Neuron (in vitro differentiated cells): Measurements from ENCODE around the gene ROBO4.

Experiments
- H2AFZ ChIP-seq: one replicate; pipeline ENCODE4 v1.6.1; 2013; ENCODE audit warnings: low read depth, mild to moderate bottlenecking, inconsistent platforms, low read length, moderate library complexity
- H3K27me3 ChIP-seq: one replicate; pipeline ENCODE4 v1.6.1; 2013; ENCODE audit warnings: low read length; ENCODE audit not compliant: insufficient read depth
- H3K36me3 ChIP-seq: one replicate; pipeline ENCODE4 v1.6.1; 2013; ENCODE audit warnings: low read length; ENCODE audit not compliant: insufficient read depth
- H3K4me1 ChIP-seq: one replicate; pipeline ENCODE4 v1.6.1; 2013; ENCODE audit warnings: low read length; ENCODE audit not compliant: insufficient read depth
- H3K4me3 ChIP-seq: 2 replicates; pipeline ENCODE4 v1.5.1; 2013; ENCODE audit warnings: mild to moderate bottlenecking, low read length, moderate library complexity
- H3K9me3 ChIP-seq: one replicate; pipeline ENCODE4 v1.6.1; 2013; ENCODE audit warnings: low read length

The ROBO4 gene

GRCh38 chr11:124897674-124898262 is at the start of gene ROBO4:
Gene ROBO4 (minus strand): TSS chr11:124897865. CDS start chr11:124897795, 70 bp downstream.
- Histone ChIP-seq H3K4me1 (peaks cover 6% of the 10 kb centered on the region), H3K27me3 (peaks cover 3% of the 10 kb centered on the region), H3K4me3 (no peak within 1 kb of the TSS), H3K36me3 (no peaks in the 10 kb centered on the region), H3K9me3 (no peaks in the 10 kb centered on the region), H2AFZ (no peak within 1 kb of the TSS)

- H3K9me3 ChIP-seq: no peaks in the 10 kb centered on the region
- H3K36me3 ChIP-seq: no peaks in the 10 kb centered on the region
- no peak overlapping the region for H3K4me3 ChIP-seq
- no peaks in the 10 kb centered on the region for H3K27me3 ChIP-seq
- H2AFZ ChIP-seq: no peak overlapping the region
- H3K4me1 ChIP-seq: peaks cover 13% of the 10 kb centered on the region
These were observed 49.1 kb upstream of the ROBO4 start for GRCh38 chr11:124946735-124947141.

GRCh38 chr11:124945826-124946225 is 48.2 kb upstream of the ROBO4 start:
- Histone ChIP-seq H3K4me3 (no peak overlapping the region), H3K36me3 (no peaks in the 10 kb centered on the region), H3K4me1 (peaks cover 13% of the 10 kb centered on the region), H2AFZ (no peak overlapping the region), H3K9me3 (no peaks in the 10 kb centered on the region), H3K27me3 (no peaks in the 10 kb centered on the region)

- Histone ChIP-seq H2AFZ (no peak overlapping the region), H3K36me3 (no peaks in the 10 kb centered on the region), H3K4me1 (peaks cover 13% of the 10 kb centered on the region), H3K9me3 (no peaks in the 10 kb centered on the region), H3K4me3 (no peak overlapping the region), H3K27me3 (no peaks in the 10 kb centered on the region)
These were observed 46.9 kb upstream of the ROBO4 start for GRCh38 chr11:124944565-124944964.

GRCh38 chr11:124943741-124944140 is 46.1 kb upstream of the ROBO4 start:
- H3K4me3 ChIP-seq: no peak overlapping the region
- H3K9me3 ChIP-seq: no peaks in the 10 kb centered on the region
- H2AFZ ChIP-seq: no peak overlapping the region
- H3K27me3 ChIP-seq: no peaks in the 10 kb centered on the region
- H3K4me1 ChIP-seq: peaks cover 13% of the 10 kb centered on the region
- no peaks in the 10 kb centered on the region for H3K36me3 ChIP-seq

- H3K9me3 ChIP-seq: no peaks in the 10 kb centered on the region
- H3K36me3 ChIP-seq: no peaks in the 10 kb centered on the region
- H3K4me1 ChIP-seq: peaks cover 13% of the 10 kb centered on the region
- H3K27me3 ChIP-seq: no peaks in the 10 kb centered on the region
- H3K4me3 ChIP-seq: no peak overlapping the region
- peak overlapping the region; percentile 96 for H2AFZ ChIP-seq
These were observed 45.6 kb upstream of the ROBO4 start for GRCh38 chr11:124943254-124943616.

- H2AFZ ChIP-seq: peak overlapping the region; percentile 96
- H3K4me1 ChIP-seq: peaks cover 13% of the 10 kb centered on the region
- H3K36me3 ChIP-seq: no peaks in the 10 kb centered on the region
- no peaks in the 10 kb centered on the region for H3K27me3 ChIP-seq
- no peak overlapping the region for H3K4me3 ChIP-seq
- no peaks in the 10 kb centered on the region for H3K9me3 ChIP-seq
These were observed 45.0 kb upstream of the ROBO4 start for GRCh38 chr11:124942466-124943253.

- peaks cover 13% of the 10 kb centered on the region for H3K4me1 ChIP-seq
- no peaks in the 10 kb centered on the region for H3K9me3 ChIP-seq
- no peak overlapping the region for H2AFZ ChIP-seq
- peaks cover under 1% of the 10 kb centered on the region for H3K27me3 ChIP-seq
- H3K4me3 ChIP-seq: no peak overlapping the region
- no peaks in the 10 kb centered on the region for H3K36me3 ChIP-seq
These were observed 44.0 kb upstream of the ROBO4 start for GRCh38 chr11:124941703-124942102.

GRCh38 chr11:124938970-124939369 is 41.3 kb upstream of the ROBO4 start:
- H3K27me3 ChIP-seq: peaks cover 8% of the 10 kb centered on the region
- H3K9me3 ChIP-seq: no peaks in the 10 kb centered on the region
- no peak overlapping the region for H3K4me3 ChIP-seq
- H2AFZ ChIP-seq: no peak overlapping the region
- H3K36me3 ChIP-seq: no peaks in the 10 kb centered on the region
- H3K4me1 ChIP-seq: peaks cover 25% of the 10 kb centered on the region

GRCh38 chr11:124938206-124938765 is 40.6 kb upstream of the ROBO4 start:
- Histone ChIP-seq H3K27me3 (peaks cover 11% of the 10 kb centered on the region), H3K36me3 (no peaks in the 10 kb centered on the region), H3K9me3 (no peaks in the 10 kb centered on the region), H3K4me3 (no peak overlapping the region), H3K4me1 (peaks cover 24% of the 10 kb centered on the region), H2AFZ (no peak overlapping the region)

GRCh38 chr11:124937336-124937935 is 39.8 kb upstream of the ROBO4 start:
- Histone ChIP-seq H2AFZ (no peak overlapping the region), H3K9me3 (no peaks in the 10 kb centered on the region), H3K27me3 (peaks cover 11% of the 10 kb centered on the region), H3K36me3 (no peaks in the 10 kb centered on the region), H3K4me1 (peaks cover 15% of the 10 kb centered on the region), H3K4me3 (no peak overlapping the region)

- no peak within 1 kb of the TSS for H2AFZ ChIP-seq
- H3K27me3 ChIP-seq: peaks cover 11% of the 10 kb centered on the region
- H3K4me3 ChIP-seq: no peak within 1 kb of the TSS
- H3K9me3 ChIP-seq: no peaks in the 10 kb centered on the region
- H3K4me1 ChIP-seq: peaks cover 12% of the 10 kb centered on the region
- H3K36me3 ChIP-seq: no peaks in the 10 kb centered on the region
These were observed 38.2 kb upstream of the ROBO4 start, which contains the start of gene HEPACAM for GRCh38 chr11:124935548-124936514. Gene HEPACAM (minus strand): TSS chr11:124936047. CDS start chr11:124936006, 41 bp downstream.
